Esophagus squamous epithelium (tissue), 4 donors: Measurements from ENCODE around the gene PDCD4.

Experiments
- CTCF ChIP-seq, 6 experiments: fragments of 450-650 bp in 4 of 6; fragments of 200-600 bp in 2 of 6; sonication (generic) in 2 of 6; IDR thresholded peaks; one replicate each; pipeline ENCODE4 v1.5.1; 2016 to 2019; ENCODE audit warnings: antibody characterized with exemption in 6 of 6, mild to moderate bottlenecking in 4 of 6, moderate library complexity in 4 of 6
- POLR2A ChIP-seq, 4 donors: fragments of 450-650 bp; IDR thresholded peaks; one replicate each; pipeline ENCODE4 v1.6.1; 2017; ENCODE audit warnings: antibody characterized with exemption in 4 of 4, mild to moderate bottlenecking in 4 of 4, moderate library complexity in 3 of 4

GRCh38 chr10:110863956-110864355, 7.8 kb upstream of the PDCD4 start:
- no peak for TF ChIP-seq POLR2A (IDR thresholded peaks at IDR 0.05)
- no peak for TF ChIP-seq CTCF (IDR thresholded peaks at IDR 0.05)
